UCSD-AML1 (cell line): ENCODE data around the gene FYN.
"Not testable (repeated sequence)": the region's sequence is repeated elsewhere in the genome, so short reads cannot be mapped to it uniquely, and the experiment has no call there.

Source experiments
- DNase-seq: peaks from one replicate; lab custom pipeline; 2025; ENCODE audit not compliant: unreplicated experiment; lab: John Stamatoyannopoulos, UW

The FYN gene

DNA sequence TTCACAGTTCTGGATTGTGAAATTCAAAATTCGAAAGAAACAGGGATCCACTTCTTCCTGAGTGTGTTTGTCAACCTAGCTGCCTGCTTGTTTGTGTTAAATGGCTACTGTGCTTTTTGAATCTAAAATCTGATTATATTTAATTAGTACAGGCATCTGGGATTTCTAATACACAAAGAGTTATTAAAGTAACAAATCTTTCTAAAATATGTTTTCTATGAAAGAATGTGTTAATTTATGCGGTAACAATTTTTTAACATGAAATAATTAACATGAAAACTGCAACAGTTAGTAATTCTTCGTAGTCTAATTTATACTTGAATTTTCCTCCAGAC, 186.4 kb downstream of the FYN start:
- DNase-seq, result no peak

DNA sequence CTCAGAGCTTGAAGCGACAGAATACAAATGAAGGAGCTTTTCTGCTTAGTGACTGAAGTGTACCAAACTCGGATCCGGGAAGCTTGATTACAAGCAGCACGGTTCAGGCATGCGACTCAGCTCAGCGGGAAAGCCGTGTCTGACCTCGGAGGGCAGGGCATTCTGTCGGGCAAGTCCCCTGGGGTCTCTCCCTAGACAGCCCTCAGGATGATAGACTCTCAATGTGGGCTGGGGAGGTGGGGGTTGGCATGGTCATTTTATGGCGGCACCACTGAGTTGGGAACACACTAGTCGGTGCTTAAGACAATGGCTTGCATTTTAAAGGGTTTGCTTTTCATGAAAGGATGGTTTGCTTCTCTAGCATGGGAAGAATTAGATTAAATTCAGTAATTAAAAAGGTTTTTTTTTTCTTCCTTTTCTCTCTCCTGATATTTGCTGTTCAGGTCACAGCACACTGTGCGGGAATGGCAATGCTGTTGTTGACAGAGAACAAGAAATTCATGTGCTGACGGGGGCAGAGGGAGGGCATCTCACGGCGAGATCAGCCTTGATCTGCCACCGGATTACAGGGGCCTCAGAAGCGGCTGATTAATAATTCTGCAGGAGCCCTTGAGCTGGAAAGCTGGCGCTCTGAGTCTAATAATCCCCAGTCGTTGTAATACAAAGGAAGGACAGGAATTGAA, 186.9 kb downstream of the FYN start:
- no peak for DNase-seq

DNA sequence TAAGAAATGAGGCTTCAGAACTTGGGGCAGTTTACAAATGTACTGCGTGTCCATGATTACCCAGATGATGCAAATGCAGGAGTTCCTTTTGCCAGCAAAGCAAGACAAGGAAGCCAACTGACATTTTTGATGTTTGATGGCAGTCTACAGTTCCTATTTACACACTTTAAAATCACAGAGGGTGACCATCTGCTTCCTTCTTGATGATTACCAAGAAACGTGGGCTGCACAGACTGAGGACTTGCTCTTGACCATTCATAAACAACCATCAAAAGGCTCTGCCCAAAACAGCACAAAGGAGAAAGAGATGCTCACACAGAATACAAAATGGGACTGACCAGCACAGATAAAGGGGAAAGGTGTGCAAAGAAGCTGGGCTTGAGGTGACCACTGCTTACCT, 187.7 kb downstream of the FYN start:
- DNase-seq, result no peak

DNA sequence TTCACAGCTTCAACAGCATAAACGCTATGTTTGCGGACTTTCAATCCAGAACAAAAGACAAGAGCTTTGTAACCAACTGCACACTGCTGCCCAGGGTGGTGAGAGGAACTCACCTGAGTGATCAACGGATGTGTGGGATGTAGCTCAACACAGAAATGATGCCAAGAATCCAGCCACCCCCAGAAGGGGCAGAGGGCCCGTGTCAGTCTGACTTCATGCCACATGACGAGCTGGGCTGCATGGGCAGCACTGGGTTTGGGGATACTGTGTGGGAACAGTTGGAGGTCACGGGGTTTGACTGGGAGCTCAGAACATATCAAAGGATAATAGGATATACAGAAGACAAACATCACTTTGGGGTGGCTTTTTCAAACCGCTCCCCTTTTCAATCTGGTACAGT, 188.2 kb downstream of the FYN start:
- no peak for DNase-seq

DNA sequence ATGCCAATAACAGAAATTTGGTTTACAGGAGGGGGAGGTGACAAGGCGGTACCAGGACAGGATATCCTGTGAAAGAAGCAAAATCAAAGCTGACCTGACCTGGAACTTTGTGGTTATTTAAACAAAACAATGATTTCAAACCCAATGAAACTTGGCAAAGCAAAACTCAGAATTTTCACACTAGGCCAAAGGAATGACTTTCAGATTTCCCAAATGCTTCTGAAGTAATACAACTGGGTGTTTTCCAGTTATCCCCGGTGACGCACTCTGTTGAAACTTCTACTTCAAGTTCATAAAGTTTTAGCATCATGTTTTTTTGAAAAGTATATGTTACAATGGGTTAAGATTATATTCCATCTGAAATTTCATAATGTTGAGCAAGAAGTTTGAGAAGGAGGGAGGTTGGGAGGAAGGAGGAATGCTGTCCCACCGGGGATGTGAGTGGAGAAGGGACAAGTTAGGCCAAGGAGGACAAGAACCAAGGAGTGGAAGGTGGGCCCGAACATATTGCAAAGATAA, 189.4 kb downstream of the FYN start:
- no peak for DNase-seq

DNA sequence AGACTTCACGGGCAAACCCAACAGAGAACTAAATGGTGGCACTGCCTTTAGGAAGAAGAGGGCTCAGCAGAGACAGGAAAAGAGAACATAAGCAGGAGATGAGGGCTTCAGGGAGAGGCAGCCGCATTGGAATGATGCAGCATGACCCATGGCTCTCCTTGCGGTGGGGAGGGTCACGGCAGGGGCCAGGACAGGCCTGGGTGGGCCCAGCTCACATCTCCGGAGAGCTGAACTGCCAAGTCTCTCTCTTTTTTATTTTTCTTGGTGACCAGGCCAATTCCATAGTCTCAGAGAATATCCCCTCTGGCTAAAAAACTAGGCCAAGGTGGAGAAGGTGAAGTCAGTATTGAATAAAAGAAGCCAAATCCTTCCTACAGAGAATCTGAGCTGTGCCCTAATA, 190.1 kb downstream of the FYN start:
- no peak for DNase-seq

DNA sequence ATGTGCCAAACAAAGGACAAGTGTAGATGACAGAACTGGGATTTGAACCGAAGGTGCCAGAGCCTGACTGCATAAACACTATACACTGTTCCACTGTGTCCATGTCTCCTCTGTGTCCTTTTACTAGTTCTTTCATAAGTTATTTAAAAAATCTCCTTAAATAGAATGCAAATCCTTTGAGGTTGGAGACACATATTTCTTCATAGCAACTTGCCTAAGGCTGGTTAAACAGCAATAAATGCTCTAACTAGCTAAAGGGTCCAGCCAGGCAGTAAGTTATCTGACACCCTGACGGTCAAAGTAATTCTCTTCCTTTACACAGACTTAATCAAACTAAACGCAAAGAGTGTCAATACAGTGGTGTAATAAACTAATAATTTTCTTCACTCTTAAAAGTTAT, 191.4 kb downstream of the FYN start:
- no peak for DNase-seq

DNA sequence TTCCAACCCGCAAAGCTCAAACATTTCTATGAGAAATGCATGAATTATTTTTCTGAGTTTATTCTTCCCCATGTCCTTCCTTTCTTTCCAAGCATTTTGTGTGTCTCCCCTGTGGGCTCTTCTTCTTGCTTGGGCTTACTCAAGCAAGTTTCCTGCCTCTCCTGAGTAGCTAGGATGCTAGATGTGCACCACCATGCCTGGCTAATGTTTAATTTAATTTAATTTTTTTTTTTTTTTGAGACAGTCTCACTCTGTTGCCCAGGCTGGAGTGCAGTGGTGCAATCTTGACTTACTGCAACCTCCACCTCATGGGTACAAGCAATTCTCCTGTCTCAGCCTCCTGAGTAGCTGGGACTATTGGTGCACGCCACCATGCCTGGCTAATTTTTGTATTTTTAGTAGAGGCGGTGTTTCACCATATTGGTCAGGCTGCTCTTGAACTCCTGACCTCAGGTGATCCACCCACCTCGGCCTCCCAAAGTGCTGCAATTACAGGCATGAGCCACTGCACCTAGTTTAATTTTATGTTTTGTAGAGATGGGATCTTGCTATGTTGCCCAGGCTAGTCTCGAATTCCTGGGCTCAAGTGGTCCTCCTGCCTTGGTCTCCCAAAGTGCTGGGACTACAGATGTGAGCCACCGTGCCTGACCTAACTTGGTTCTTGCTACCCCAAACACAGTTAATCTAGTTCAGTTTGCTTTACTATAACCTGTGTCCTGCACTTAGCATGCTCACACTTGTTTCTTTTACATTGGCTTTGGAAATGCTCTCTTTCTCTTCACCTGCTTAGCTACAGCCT, 192.2 kb downstream of the FYN start:
- not testable (repeated sequence) for DNase-seq

DNA sequence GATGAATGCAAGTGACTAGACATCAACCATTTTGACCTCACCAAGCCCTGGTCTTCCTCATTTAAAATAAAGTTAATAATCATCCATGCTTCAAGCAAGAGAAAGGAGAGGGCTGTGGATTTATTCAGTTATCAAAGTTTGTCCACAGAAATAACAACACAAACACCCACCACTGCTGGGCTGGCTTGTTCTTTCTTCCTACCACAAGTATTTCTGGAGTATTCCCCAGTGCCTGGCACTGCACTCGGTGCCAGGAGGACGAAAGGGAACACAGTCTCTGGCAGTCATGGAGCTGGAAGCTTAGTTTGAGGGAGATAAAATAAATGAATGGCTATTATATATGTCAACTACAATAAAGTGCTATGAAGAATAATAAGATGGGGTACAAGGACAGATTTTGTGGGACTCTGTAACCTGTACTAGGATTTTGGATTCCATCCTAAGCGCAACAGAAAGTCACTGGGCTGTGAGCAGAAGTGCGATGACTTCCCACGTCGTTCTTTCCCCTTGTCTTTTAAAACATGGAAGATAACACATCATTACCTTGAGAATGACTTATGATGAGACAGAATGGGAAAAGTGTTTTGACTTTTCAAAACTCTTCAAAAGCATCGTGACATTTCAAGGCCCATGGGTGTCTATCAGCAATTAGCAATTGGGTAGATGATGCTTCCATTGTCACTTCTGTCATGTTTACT, 193.1 kb downstream of the FYN start:
- no peak for DNase-seq

DNA sequence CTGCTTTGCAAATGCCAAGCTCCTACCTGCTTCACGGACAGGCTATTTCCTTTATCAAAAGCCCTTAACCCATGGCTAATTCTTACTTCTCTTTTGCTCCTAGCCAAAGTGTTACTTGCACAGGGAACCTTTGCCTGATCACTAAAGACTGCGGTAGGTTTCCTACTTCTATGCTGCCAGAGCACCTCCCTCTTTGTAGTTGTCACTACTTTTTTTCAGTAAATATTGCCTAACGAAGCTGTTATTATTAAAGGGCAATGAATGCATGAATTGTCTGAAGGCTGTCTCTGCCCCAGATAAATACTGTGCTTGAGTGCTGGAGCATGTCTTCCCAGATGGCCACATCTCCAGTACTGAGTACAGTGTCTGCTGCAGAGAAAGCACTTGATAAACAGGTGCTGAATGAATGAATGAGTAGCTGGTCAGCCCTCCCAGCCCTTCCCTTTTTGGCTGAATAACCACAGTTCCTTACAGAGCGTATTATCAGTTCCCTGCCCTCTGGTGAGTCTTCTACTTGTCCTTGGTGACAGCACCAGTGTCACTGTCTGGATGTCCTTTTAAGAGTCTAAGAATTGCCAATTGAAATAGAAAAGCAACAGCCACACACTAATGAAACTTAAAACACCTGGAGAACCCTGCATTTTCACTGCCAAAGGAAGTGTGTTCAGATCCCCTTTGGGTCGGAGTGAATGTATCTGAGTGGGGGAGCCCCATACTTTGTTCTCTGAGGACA, 194.0 kb downstream of the FYN start:
- no peak for DNase-seq

DNA sequence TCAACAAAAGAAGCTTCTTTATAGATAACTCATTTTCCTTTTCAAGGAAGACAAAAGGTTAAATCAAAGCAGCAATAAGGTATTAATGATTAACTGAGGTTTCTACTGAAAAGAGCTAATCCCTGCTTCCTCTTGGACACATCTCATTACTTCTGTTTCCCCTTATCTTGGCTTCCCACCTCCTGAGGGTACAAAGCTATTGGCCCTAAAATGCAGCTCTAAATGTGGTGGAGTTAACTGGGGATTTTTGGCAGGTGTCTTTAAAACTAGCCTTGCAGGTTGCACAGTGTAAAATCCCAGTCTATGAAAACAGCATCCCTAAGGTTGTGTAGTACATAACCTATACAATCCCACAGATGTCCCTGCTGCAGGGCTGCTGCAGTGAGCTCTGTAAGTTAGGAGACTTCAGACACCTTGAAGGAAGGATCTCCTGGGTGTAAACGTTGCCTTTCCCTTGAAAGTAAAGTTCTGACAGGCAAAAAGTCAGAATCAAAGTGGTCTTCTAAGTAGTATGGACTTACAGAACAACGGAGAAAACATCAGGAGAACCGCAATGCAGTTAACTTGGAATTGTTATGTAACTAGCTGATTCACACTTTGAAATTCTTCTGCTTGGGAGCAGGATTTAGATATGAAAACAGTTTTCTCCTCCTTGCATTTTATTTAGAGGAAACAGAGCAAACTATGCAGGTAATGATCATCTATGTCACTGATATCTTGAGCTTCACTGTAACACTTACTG, 195.8 kb downstream of the FYN start:
- DNase-seq, result no peak

DNA sequence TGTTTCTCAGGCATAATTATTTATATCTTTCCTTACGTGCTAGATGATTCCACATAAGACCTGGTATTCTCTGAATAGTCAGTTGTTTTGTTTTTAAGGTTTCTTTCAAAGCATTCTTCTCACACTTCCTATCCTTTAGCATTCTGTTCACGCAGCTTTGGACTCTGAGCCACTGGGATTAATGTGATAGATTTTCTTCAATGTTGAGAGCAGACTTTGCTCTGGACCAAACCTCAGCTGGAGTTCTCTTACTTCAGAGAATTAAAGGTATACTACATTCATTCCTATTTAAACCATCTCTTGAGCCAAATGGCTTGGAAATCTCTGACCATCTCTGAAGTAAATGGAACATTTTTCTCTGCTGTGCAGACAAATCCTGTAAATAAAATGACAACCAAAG, 196.9 kb downstream of the FYN start:
- DNase-seq, result no peak

DNA sequence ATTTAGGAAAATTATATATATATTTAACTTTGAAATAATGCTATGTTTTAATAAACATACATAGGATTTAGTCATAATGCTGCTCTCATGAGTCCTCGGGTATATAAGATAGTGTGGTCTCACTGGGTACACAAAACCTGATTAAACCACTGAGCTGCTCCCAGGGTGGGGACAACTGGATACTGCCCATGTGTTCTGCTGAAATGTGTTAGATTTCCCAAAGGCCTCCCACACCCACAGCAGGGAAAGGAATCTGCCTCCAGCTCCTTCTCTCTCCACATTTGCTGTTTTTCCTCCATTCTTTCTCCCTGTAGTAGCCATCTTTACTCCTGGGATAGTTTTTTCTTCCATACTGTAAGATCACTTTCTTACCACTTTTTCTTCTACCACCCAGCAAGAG, 198.4 kb downstream of the FYN start:
- no peak for DNase-seq

DNA sequence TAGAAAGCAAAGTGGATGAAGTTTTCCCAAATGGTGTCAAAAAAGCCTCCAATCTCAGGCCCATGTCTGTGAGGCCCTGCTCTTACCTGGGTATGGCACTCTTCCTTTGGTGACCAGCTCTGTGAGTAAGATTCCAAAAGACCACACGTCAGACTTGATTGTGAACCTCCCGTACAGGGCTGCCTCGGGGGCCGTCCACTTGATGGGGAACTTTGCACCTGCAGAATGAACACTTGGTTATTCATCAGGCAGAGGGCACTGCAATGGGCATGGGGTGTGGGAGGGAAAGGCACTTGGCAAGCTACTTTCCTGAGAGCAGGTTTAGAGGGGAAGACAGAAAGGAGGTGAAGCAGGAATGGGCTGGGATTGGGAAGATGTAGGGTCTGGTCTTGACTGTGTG, 198.8 kb downstream of the FYN start:
- DNase-seq, result no peak

DNA sequence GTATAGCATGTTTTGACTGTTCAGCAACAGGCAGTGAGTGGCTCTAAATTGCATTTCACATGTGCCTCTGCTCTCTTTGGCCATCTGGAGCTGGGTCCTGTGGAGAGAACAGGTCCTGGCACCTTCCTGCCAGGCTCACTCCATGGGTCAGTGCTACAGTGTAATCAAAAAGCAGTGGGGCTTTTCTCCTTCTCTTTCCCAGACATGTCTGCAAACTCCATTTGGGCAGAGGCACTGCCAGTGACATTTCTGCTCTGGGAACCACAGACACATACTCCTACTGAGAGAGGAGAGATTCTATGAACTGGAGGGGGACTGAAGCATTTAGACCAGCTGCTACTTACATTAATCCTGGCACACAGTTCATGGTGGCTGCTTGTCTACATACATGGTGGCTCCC, 199.3 kb downstream of the FYN start:
- no peak for DNase-seq

DNA sequence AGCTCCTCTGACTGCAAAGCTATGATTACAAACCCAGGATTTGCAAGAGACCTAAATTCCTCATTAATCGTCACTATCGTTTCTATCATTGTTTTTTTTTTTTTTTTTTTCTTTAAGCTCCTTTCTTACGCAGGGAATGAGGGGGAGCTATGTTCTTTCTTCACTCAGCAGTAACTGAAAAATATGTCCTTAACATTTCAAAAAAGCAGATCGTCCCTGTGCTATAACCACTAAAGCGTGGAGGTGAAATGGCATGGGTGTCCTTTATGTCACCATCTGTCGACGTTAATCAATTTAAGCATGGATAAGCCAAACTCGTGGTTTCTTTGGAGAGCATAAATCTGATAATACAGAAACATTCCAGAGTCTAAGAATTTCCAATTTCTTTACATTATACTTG, 199.7 kb downstream of the FYN start:
- no peak for DNase-seq

DNA sequence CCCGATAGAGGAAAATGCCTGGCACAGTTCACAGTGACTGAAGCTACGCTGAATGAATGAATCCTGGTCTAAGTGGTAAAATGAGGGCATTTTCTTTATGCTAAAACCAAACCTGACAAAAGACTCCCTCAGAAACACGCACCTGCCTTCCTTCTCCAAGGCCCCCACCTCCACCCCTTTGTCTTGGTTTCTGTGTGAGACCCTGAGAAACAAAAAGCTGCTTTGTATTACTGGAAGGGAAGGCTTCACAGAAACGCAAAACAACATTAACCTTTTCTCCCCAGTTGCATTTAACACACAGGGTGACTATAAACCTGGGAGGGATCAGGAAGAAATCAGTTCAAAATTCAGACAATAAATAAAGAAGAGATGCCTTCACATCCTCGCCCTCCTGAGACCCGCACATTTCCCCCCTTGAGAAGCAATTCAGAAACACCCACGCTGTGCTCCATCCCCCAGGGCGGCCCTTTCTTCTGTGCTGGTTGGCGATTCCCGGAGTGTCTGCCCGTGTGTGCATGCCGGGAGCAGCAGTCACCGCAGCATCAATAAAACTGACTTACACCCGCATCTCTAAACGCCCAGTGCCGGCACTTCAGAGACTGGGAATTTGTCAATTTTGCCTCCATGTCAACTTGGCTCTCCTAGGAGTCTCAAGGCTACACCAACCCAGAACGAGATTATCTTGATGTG, 200.3 kb downstream of the FYN start:
- DNase-seq, result no peak

DNA sequence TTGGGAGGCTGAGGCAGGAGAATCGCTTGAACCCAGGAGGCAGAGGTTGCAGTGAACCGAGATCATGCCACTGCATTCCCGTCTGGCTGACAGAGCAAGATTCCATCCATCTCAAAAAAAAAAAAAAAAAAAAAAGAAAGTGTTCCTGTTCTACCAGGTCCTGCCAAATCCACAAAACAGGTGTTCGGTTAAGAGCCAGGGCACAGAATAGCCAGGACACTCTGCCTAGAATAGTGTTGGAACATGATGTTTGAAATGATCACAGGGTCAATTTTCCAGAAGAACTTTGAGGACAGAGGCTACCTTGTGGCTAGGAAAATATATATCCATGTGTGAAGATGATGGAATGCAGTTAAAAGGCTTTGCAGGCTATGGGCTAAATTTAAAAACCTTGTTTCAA, 203.9 kb downstream of the FYN start:
- DNase-seq, result no peak

DNA sequence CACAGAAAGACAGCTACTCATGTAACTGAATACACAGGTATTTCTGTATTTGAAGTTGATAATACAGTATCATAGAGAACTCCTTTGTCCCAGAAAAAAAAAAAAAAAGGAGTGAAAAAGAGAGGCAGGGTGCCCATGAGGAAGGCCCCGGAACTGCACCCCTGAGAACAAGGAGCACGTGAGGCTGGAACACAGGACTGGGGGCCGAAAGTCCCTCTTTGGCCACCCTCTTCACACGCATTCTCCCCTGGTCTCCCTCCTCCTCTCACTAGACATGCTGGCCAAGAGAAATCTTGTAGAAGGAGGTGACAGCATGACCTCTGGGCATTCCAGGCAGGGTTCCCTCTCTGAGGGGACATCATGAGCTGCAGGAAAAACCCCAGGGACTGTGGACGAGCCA, 204.8 kb downstream of the FYN start:
- DNase-seq, result no peak

DNA sequence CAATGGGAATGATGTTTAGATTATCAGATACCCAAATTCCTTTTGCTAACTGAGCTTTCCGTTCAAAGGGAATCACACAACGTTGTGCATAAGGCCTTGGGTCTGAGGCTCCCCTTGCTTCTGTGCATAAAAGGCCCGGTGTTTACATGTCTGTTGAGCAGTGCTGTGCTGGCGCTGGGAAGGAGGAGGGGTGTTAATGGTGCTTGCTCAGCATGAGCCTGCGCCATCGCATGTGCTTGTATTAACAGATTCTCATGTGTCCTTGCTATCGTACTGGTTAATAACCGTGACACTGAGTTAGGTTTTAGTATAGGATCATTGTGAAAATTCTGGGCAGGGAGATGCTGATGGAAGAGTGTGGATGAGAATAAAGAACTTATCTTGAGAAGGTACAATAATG, 205.3 kb downstream of the FYN start:
- no peak for DNase-seq
